IMR-90 (cell line): ENCODE results near the gene PPP1R3D. TPM values are rescaled to one million over a fixed set of nuclear protein-coding genes. Genes with fewer than 3 reads are reported as not detected.

Experiments
- ATAC-seq: fragments of 200-7000 bp; cut with Tn5 transposase; 2 replicates; pipeline ENCODE4 v1.9.1; 2020; ENCODE audit warnings: low read depth, mild to moderate bottlenecking, moderate library complexity
- BruUV-seq: library from RNA; stranded (reverse); fragments of 400-500 nt; replicated peaks from 2 replicates; lab custom pipeline; 2021; lab: Mats Ljungman, UMichigan
- CTCF ChIA-PET: fragments of 300-600 bp; formaldehyde crosslinking; extraction: SDS; loops from one replicate; lab custom pipeline; 2021; ENCODE audit warnings: antibody characterized with exemption; lab: Yijun Ruan, JAX
- POLR2A ChIA-PET: fragments of 300-600 bp; sonication (Branson Sonifier 250); formaldehyde crosslinking; loops from one replicate; lab custom pipeline; 2022; ENCODE audit warnings: antibody characterized with exemption; ENCODE audit not compliant: unreplicated experiment; lab: Charles Lee
- DNase-seq: peaks from one replicate; pipeline ENCODE4 v3.0.0; 2013
- H2AFZ ChIP-seq: replicated peaks from 2 replicates; pipeline ENCODE3; 2013; ENCODE audit warnings: low read length, mild to moderate bottlenecking; ENCODE audit not compliant: poor library complexity
- H2AK5ac ChIP-seq: 2 replicates; pipeline ENCODE4 v1.6.1; 2013; ENCODE audit warnings: low read depth, low read length, inconsistent platforms
- H2AK9ac ChIP-seq: replicated peaks from 2 replicates; pipeline ENCODE3; 2013; ENCODE audit warnings: mild to moderate bottlenecking, low read depth, low read length, moderate library complexity; ENCODE audit not compliant: poor library complexity
- H2BK120ac ChIP-seq: 2 replicates; pipeline ENCODE4 v1.6.1; 2013; ENCODE audit warnings: low read depth, low read length, inconsistent platforms
- H2BK15ac ChIP-seq: 3 replicates; pipeline ENCODE4 v1.6.1; 2013; ENCODE audit warnings: low read depth, low read length, inconsistent platforms
- H2BK20ac ChIP-seq: 2 replicates; pipeline ENCODE4 v1.6.1; 2013; ENCODE audit warnings: low read depth, mild to moderate bottlenecking, inconsistent platforms, low read length, moderate library complexity
- H2BK5ac ChIP-seq: 2 replicates; pipeline ENCODE4 v1.6.1; 2013; ENCODE audit warnings: mild to moderate bottlenecking, low read depth, low read length, inconsistent platforms; ENCODE audit not compliant: poor library complexity, severe bottlenecking
- H3K14ac ChIP-seq: replicated peaks from 2 replicates; pipeline ENCODE4 v1.6.1; 2013; ENCODE audit warnings: low read depth, low read length, inconsistent platforms
- H3K18ac ChIP-seq: 2 replicates; pipeline ENCODE4 v1.6.1; 2013; ENCODE audit warnings: low read depth, low read length, control low read depth
- H3K23ac ChIP-seq: 2 replicates; pipeline ENCODE4 v1.6.1; 2013; ENCODE audit warnings: low read depth, low read length, inconsistent platforms
- H3K27ac ChIP-seq: 2 replicates; pipeline ENCODE4 v1.5.1; 2013; ENCODE audit warnings: mild to moderate bottlenecking, control low read depth, low read length; ENCODE audit not compliant: insufficient read depth
- H3K27me3 ChIP-seq: 2 replicates; pipeline ENCODE4 v1.6.1; 2013; ENCODE audit warnings: low read length; ENCODE audit not compliant: control insufficient read depth, insufficient read depth
- H3K36me3 ChIP-seq: 2 replicates; pipeline ENCODE4 v1.6.1; 2013; ENCODE audit warnings: low read length, mixed read lengths; ENCODE audit not compliant: control insufficient read depth, insufficient read depth
- H3K4ac ChIP-seq: 2 replicates; pipeline ENCODE4 v1.6.1; 2013; ENCODE audit warnings: low read depth, low read length, inconsistent platforms
- H3K4me1 ChIP-seq: 2 replicates; pipeline ENCODE4 v1.6.1; 2013; ENCODE audit warnings: low read length, mixed read lengths; ENCODE audit not compliant: control insufficient read depth, insufficient read depth
- H3K4me2 ChIP-seq: 2 replicates; pipeline ENCODE4 v1.6.1; 2013; ENCODE audit warnings: low read depth, mild to moderate bottlenecking, control low read depth, low read length, moderate library complexity
- H3K4me3 ChIP-seq: 2 replicates; pipeline ENCODE4 v1.5.1; 2013; ENCODE audit warnings: low read depth, mild to moderate bottlenecking, control low read depth, low read length, moderate library complexity; ENCODE audit not compliant: insufficient read depth
- H3K56ac ChIP-seq: 2 replicates; pipeline ENCODE4 v1.6.1; 2013; ENCODE audit warnings: low read length, inconsistent platforms; ENCODE audit not compliant: insufficient read depth; ENCODE audit errors: extremely low read depth
- H3K79me1 ChIP-seq, 2 experiments: 2 replicates each; pipeline ENCODE4 v1.6.1; 2013; ENCODE audit warnings: low read length in 2 of 2, inconsistent platforms in 1 of 2, low read depth in 1 of 2
- H3K9ac ChIP-seq: 2 replicates; pipeline ENCODE4 v1.6.1; 2013; ENCODE audit warnings: low read depth, low read length, control low read depth
- H3K9me1 ChIP-seq: 2 replicates; pipeline ENCODE4 v1.6.1; 2013; ENCODE audit warnings: low read length, inconsistent platforms; ENCODE audit not compliant: insufficient read depth
- H3K9me3 ChIP-seq: 2 replicates; pipeline ENCODE4 v1.6.1; 2013; ENCODE audit warnings: low read length; ENCODE audit not compliant: control insufficient read depth, insufficient read depth
- H4K20me1 ChIP-seq: 2 replicates; pipeline ENCODE4 v1.6.1; 2013; ENCODE audit warnings: low read length, inconsistent platforms; ENCODE audit not compliant: insufficient read depth
- H4K5ac ChIP-seq: 2 replicates; pipeline ENCODE4 v1.6.1; 2013; ENCODE audit warnings: mild to moderate bottlenecking, low read depth, low read length, control low read depth
- H4K8ac ChIP-seq, 2 experiments: 2 replicates each; pipeline ENCODE4 v1.6.1; 2013; ENCODE audit warnings: low read depth in 2 of 2, low read length in 2 of 2, control low read depth in 1 of 2, inconsistent platforms in 1 of 2
- H4K91ac ChIP-seq: 2 replicates; pipeline ENCODE4 v1.6.1; 2013; ENCODE audit warnings: low read depth, low read length, inconsistent platforms; ENCODE audit not compliant: insufficient read depth
- BHLHE40 ChIP-seq: fragments of 150-350 bp; IDR thresholded peaks from 2 replicates; pipeline ENCODE4 v1.6.1; 2016; ENCODE audit warnings: mild to moderate bottlenecking, low read depth, low read length
- CHD1 ChIP-seq: IDR thresholded peaks from 2 replicates; pipeline ENCODE4 v1.6.1; 2012; ENCODE audit warnings: low read depth, low read length, improper control_type of control experiment
- MAFK ChIP-seq: IDR thresholded peaks from 2 replicates; pipeline ENCODE4 v1.6.1; 2012; ENCODE audit warnings: low read depth, low read length, improper control_type of control experiment
- MAZ ChIP-seq: IDR thresholded peaks from 2 replicates; pipeline ENCODE4 v1.6.1; 2012; ENCODE audit warnings: low read depth, mild to moderate bottlenecking, low read length, improper control_type of control experiment, moderate library complexity, borderline replicate concordance
- POLR2A ChIP-seq: IDR thresholded peaks from 2 replicates; pipeline ENCODE4 v1.6.1; 2012; ENCODE audit warnings: mild to moderate bottlenecking, low read depth, low read length
- RAD21 ChIP-seq: IDR thresholded peaks from 2 replicates; pipeline ENCODE4 v1.6.1; 2012; ENCODE audit warnings: low read length, improper control_type of control experiment
- RCOR1 ChIP-seq: IDR thresholded peaks from 2 replicates; pipeline ENCODE4 v1.6.1; 2012; ENCODE audit warnings: mild to moderate bottlenecking, low read length, improper control_type of control experiment; ENCODE audit not compliant: insufficient replicate concordance
- RFX5 ChIP-seq: IDR thresholded peaks from 2 replicates; pipeline ENCODE4 v1.8.0; 2012; ENCODE audit warnings: low read depth, mild to moderate bottlenecking, low read length, moderate library complexity
- SMC3 ChIP-seq: fragments of 150-350 bp; IDR thresholded peaks from 2 replicates; pipeline ENCODE4 v1.6.1; 2016; ENCODE audit warnings: low read depth, mild to moderate bottlenecking, antibody characterized with exemption, low read length, moderate library complexity
- WGBS, 2 experiments: methylation state at CpG; one replicate each; pipeline versions ENCODE4 v1.1.5 to v1.1.7; 2013; ENCODE audit warnings: missing lambda C conversion rate in 2 of 2; ENCODE audit not compliant: insufficient read length in 1 of 2; ENCODE audit errors: extremely low coverage in 2 of 2; 5-methylcytosine and 5-hydroxymethylcytosine counted together
- dilution Hi-C: fragments of 300-500 bp; cut with HindIII; formaldehyde crosslinking; loops from one replicate; pipeline ENCODE4 v1.14.3; 2018; ENCODE audit warnings: low sequenced_read_pairs; ENCODE audit not compliant: unreplicated experiment
- in situ Hi-C: fragments of 300-500 bp; cut with MboI; formaldehyde crosslinking; loops from 3 replicates; pipeline ENCODE4 v1.14.3; 2019; ENCODE audit warnings: low sequenced_read_pairs, inconsistent platforms, mixed read lengths
- intact Hi-C: fragments of 100-400 bp; cut with micrococcal nuclease; formaldehyde crosslinking; loops from 2 replicates; pipeline ENCODE4 v1.10.0; 2022
- polyA plus RNA-seq, 3 experiments: library from polyadenylated mRNA; depleted of rRNA; stranded (reverse); fragments of >200 nt; gene quantifications; 2 replicates each; pipeline ENCODE4 v1.2.3, GENCODE V29; 2012; ENCODE audit warnings: low replicate concordance in 1 of 3
- total RNA-seq: library from RNA; depleted of rRNA; stranded (reverse); fragments of >200 nt; gene quantifications from 2 replicates; pipeline ENCODE4 v1.2.3, GENCODE V29; 2012
- TF ChIP-seq, protein P1 (sequence below): fragments of 150-350 bp; IDR thresholded peaks from 2 replicates; pipeline ENCODE4 v1.6.1; 2016; ENCODE audit warnings: low read depth, mild to moderate bottlenecking, low read length, moderate library complexity, borderline replicate concordance
- TF ChIP-seq, protein P2 (sequence below): fragments of 150-350 bp; IDR thresholded peaks from 2 replicates; pipeline ENCODE4 v1.6.1; 2017; ENCODE audit warnings: mild to moderate bottlenecking, antibody characterized with exemption, low read length, low read depth
- TF ChIP-seq, protein P3 (sequence below): conservative IDR thresholded peaks from 2 replicates; pipeline ENCODE4 v1.5.1; 2012; ENCODE audit warnings: mild to moderate bottlenecking, low read depth, low read length, improper control_type of control experiment

PPP1R3D gene
- total and polyA plus RNA-seq, 2 of the 4 experiments (the other 2 are of a cell fraction): 1.6 to 2.7 TPM

DNA sequence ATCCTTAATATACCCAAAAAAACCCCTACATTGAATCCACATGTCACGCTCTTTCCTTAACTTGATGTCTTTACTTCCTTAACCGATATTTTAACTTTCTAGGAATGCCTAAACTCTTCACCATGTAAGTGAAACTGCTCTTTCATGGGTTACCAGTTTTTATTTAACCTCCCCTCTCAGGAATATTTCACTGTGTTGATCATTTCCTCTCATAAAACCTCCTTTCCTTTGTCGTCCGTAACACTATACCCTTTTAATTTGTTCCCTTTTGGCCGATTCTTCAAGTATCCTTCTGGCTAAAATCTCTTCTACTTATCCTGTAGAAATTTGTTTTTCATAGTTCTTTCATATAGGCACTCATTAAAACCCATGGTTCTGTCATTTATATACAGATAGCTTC lies 31.2 kb downstream of the PPP1R3D start:
- Histone ChIP-seq H2BK120ac (no peak overlapping the region), H4K20me1 (no peaks in the 10 kb centered on the region), H3K56ac (no peak overlapping the region), H3K4me1 (no peaks in the 10 kb centered on the region), H2BK20ac (no peak overlapping the region), H2BK5ac (no peak overlapping the region), H4K91ac (no peak overlapping the region), H3K27ac (no peak overlapping the region), H2AFZ (no peak overlapping the region), H3K4me2 (no peak overlapping the region), H3K23ac (no peak overlapping the region), H4K8ac (no peak overlapping the region), H3K9ac (no peak overlapping the region), H4K5ac (no peak overlapping the region), H2AK5ac (no peak overlapping the region), H3K14ac (no peak overlapping the region), H3K4ac (no peak overlapping the region), H3K18ac (no peak overlapping the region), H3K27me3 (no peaks in the 10 kb centered on the region), H3K9me3 (no peaks in the 10 kb centered on the region), H3K79me1 (no peaks in the 10 kb centered on the region), H3K36me3 (no peaks in the 10 kb centered on the region), H3K9me1 (no peaks in the 10 kb centered on the region), H3K4me3 (no peak overlapping the region), H2AK9ac (no peak overlapping the region), H2BK15ac (no peak overlapping the region)
- ChIA-PET POLR2A (no interaction called here), CTCF (no interaction called here)
- no peak for ATAC-seq
- TF ChIP-seq MAZ: no peak
- no peak for TF ChIP-seq BHLHE40
- no peak for TF ChIP-seq POLR2A
- TF ChIP-seq, protein P1, sequence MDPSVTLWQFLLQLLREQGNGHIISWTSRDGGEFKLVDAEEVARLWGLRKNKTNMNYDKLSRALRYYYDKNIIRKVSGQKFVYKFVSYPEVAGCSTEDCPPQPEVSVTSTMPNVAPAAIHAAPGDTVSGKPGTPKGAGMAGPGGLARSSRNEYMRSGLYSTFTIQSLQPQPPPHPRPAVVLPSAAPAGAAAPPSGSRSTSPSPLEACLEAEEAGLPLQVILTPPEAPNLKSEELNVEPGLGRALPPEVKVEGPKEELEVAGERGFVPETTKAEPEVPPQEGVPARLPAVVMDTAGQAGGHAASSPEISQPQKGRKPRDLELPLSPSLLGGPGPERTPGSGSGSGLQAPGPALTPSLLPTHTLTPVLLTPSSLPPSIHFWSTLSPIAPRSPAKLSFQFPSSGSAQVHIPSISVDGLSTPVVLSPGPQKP: no peak
- TF ChIP-seq MAFK: no peak
- TF ChIP-seq SMC3: no peak
- no peak for TF ChIP-seq RCOR1
- TF ChIP-seq, protein P2, sequence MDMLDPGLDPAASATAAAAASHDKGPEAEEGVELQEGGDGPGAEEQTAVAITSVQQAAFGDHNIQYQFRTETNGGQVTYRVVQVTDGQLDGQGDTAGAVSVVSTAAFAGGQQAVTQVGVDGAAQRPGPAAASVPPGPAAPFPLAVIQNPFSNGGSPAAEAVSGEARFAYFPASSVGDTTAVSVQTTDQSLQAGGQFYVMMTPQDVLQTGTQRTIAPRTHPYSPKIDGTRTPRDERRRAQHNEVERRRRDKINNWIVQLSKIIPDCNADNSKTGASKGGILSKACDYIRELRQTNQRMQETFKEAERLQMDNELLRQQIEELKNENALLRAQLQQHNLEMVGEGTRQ: no peak
- no peak for TF ChIP-seq RAD21
- TF ChIP-seq, protein P3, sequence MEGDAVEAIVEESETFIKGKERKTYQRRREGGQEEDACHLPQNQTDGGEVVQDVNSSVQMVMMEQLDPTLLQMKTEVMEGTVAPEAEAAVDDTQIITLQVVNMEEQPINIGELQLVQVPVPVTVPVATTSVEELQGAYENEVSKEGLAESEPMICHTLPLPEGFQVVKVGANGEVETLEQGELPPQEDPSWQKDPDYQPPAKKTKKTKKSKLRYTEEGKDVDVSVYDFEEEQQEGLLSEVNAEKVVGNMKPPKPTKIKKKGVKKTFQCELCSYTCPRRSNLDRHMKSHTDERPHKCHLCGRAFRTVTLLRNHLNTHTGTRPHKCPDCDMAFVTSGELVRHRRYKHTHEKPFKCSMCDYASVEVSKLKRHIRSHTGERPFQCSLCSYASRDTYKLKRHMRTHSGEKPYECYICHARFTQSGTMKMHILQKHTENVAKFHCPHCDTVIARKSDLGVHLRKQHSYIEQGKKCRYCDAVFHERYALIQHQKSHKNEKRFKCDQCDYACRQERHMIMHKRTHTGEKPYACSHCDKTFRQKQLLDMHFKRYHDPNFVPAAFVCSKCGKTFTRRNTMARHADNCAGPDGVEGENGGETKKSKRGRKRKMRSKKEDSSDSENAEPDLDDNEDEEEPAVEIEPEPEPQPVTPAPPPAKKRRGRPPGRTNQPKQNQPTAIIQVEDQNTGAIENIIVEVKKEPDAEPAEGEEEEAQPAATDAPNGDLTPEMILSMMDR: no peak
- no peak for TF ChIP-seq CHD1
- TF ChIP-seq RFX5: no peak
- dilution Hi-C loops: no loop called here
- WGBS, 2 experiments: 100% methylated on average over 1 to 2 of the region's 5 CpGs
- intact Hi-C loops: no loop called here
- no TSS peak for BruUV-seq
- no peak for DNase-seq
- in situ Hi-C loops: no loop called here
